HL-60/S4 treated with retinoic acid at 250 ng/mL for 4 days and 3 days (cell line): ENCODE measurements around the gene THRSP.
"Not testable (repeated sequence)": the region's sequence is repeated elsewhere in the genome, so short reads cannot be mapped to it uniquely, and the experiment has no call there.

Experiments
- in situ Hi-C: fragments of 300-500 bp; cut with MboI; formaldehyde crosslinking; loops from 2 replicates; pipeline ENCODE4 v1.7.0; 2022; ENCODE audit warnings: low sequenced_read_pairs

The THRSP gene, protein sequence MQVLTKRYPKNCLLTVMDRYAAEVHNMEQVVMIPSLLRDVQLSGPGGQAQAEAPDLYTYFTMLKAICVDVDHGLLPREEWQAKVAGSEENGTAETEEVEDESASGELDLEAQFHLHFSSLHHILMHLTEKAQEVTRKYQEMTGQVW

DNA sequence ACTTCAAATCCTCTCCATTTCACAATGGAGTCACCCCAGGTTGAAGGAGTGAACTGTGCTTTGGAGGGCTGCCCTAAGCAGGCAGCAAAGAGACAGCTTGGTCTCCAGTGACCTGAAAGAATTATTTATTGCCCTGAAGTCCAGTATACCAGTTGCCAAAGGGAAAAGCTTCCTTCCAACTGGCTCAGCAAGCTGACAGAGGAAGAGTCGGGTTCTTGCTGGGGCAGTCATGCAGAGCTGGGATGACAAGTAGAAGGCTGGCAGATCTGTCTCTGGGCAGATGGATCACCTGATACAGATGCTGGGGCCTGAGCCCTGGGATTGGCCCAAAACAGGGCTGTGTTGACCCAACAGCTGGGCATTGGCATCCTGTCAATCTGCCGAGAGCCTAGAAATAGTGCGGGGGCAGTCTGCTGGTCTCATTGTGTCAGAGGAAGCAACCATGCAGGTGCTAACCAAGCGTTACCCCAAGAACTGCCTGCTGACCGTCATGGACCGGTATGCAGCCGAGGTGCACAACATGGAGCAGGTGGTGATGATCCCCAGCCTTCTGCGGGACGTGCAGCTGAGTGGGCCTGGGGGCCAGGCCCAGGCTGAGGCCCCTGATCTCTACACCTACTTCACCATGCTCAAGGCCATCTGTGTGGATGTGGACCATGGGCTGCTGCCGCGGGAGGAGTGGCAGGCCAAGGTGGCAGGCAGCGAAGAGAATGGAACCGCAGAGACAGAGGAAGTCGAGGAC is at the start of gene THRSP:
THRSP (plus strand) TSS at position 422 of the 742 bp plus-strand sequence; CDS start at position 443, 21 bp downstream.
- in situ Hi-C loops: no loop called here

GRCh38 chr11:78014937-78015520 is 48.6 kb upstream of the THRSP start:
- in situ Hi-C loops: not testable (repeated sequence)

DNA sequence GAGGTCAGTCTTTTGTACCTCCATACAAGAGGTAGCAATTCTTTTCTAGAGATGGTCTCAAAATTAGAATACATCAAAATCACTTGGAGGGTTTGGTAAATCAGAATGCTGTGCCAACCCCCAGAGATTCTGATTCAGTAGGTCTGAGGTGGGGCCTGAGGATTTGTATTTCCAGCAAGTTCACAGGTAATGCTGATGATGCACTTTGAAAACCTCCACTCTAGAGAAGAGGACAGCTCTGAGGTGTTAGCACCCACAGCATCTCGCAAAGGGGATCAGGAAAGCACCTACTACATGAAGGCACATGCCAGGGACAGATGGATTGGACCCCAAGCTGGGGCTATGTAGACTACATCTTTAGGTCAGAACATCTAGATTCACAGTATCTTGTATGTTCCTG is 47.8 kb upstream of the THRSP start:
- in situ Hi-C loops: no loop called here

- in situ Hi-C loops: no loop called here
Measured at GRCh38 chr11:78019808-78020207, 43.9 kb upstream of the THRSP start.

DNA sequence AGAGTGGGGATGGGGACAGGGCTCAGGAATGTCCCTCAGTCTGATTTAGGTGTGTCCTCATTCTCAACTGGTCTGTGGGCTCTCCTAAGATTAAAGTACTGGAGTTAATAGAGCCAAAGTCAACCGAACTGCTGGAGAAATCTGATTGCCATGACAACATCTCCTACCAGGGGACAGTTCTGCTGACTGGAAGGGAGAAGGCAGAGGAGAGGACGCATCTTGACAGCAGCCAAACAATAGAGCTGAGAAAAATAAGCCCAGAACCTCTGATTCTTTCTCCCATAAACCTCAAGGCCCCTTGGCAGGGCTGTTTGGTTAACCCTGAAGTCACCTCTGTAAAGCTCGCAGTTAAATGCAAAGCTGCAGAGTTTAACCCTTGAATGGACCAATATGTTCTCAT is 43.4 kb upstream of the THRSP start:
- in situ Hi-C loops: no loop called here

DNA sequence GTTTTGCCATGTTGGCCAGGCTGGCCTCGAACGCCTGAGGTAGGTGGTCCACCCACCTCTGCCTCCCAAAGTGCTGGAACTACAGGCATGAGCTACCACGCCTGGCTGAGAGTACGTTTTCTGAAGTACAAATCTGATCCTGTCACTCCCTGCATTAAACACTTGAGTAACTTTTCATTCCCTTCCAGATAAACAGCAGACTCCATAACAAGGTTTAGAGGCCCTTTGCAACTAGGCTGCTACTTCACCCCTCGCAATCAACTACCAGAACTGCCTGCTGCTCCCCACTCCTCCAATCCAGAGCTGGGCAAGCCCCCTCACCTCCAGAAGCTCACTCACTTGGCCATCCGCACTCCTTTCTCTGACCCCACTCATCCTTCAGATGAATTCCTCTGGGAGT is 42.0 kb upstream of the THRSP start:
- in situ Hi-C loops: no loop called here

- in situ Hi-C loops: no loop called here
Measured at GRCh38 chr11:78022397-78023396, 41.0 kb upstream of the THRSP start, which contains the start of gene KCTD14. Gene KCTD14 (minus strand): TSS chr11:78023276. CDS start chr11:78023249, 27 bp downstream.

DNA sequence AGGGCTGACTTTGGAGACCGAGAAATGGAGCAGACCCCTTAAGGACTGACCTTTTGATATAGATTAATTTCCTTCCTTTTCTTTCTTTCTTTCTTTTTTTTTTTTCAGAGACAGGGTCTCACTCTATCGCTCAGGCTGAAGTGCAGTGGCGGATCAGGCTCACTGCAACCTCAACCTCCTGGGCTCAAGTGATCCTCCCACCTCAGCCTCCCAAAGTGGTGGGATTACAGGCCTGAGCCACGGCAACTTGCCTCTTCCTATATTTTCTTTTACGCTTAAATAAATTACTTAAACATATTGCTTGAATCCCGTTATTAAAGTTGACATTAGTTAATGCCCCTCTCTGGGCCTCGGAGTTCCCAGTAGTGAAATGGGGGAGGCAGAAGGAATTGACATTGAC is 40.2 kb upstream of the THRSP start:
- in situ Hi-C loops: no loop called here

GRCh38 chr11:78025378-78025777 is 38.3 kb upstream of the THRSP start:
- in situ Hi-C loops: no loop called here

GRCh38 chr11:78027759-78028158 is 35.9 kb upstream of the THRSP start:
- in situ Hi-C loops: no loop called here

- in situ Hi-C loops: not testable (repeated sequence)
Measured at GRCh38 chr11:78028423-78028822, 35.2 kb upstream of the THRSP start.

- in situ Hi-C loops: no loop called here
Measured at GRCh38 chr11:78030429-78031325, 33.0 kb upstream of the THRSP start.

GRCh38 chr11:78031629-78032028 is 32.0 kb upstream of the THRSP start:
- in situ Hi-C loops: no loop called here

DNA sequence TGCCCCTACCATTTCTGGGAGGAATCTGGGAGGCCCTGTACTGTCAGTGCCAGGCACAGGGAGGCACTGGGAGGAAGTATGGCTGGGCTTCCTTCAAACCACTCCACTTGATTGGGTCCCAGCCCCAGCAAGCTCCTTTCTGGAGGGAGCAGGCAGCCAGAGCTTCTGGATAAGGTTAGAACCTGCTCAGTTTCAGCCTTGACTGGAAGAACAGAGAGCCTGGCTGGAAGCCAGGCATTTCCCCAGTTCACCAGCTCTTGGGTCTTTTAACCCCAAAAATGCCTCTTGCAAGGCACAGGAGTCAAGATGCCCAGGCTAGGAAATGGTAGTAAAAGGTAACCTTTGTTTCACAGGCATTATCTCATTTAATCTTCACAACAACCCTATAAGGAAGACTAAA is 31.6 kb upstream of the THRSP start:
- in situ Hi-C loops: no loop called here

DNA sequence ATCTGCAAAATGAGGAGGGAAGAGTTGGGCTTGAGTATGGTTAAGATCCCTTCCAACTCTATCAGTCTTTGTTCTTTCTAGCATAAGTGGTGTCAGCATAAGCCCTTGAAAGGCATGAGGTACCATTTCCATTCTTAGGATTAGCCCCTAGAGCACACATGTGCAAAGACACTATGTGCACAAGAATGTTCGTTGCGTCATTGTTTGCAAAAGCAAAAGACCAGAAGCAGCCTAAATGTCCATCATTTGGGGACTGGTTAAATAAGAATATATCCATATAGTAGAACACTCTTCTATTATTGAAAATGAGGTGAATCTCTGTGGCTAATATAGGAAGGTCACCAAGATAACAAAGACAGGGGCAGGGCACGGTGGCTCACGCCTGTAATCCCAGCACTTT is 30.6 kb upstream of the THRSP start:
- in situ Hi-C loops: no loop called here

DNA sequence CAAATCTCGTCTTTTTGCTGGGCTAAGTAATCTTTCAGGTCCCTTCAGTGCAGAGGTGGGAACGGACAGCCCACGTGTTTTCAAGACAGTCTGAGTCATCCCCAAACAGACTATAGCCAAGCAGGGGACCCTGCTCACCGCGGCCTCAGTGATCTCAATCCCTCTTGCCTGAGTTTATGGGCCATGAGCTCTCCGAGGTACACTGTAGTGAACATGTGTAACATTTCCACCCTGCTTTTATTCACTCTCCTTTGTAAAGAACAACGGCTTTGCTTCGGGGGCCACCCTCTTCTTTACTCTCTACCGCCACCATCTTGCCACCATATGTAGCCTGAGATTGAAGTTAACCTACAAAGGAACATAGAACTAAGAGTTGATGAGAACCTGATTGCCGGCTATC is 29.0 kb upstream of the THRSP start:
- in situ Hi-C loops: no loop called here

- in situ Hi-C loops: no loop called here
Measured at GRCh38 chr11:78036313-78036712, 27.3 kb upstream of the THRSP start.

GRCh38 chr11:78037056-78037455 is 26.6 kb upstream of the THRSP start:
- in situ Hi-C loops: no loop called here

- in situ Hi-C loops: no loop called here
Measured at GRCh38 chr11:78037825-78038620, 25.6 kb upstream of the THRSP start.
